ENCODE measurements around the gene GNA14. TPM values are rescaled to one million over a fixed set of nuclear protein-coding genes. Genes with fewer than 3 reads are reported as not detected.
A peak's percentile ranks its signal among the peaks of the same experiment; 100 is the strongest.

The GNA14 gene
- total RNA-seq, 1 experiment from 2014 or later = not detected

GRCh38 chr9:77516781-77517180 lies 131.3 kb downstream of the GNA14 start:
- CTCF ChIA-PET = no interaction called here
- Mint-ChIP-seq H3K27me3 (ENCODE audit: insufficient read depth, unreplicated experiment) (no peaks in the 10 kb centered on the region), H3K27ac (ENCODE audit: low read depth, unreplicated experiment) (no peak overlapping the region), H3K4me3 (ENCODE audit: unreplicated experiment) (no peak overlapping the region), H3K36me3 (ENCODE audit: insufficient read depth, unreplicated experiment) (no peaks in the 10 kb centered on the region), H3K4me1 (ENCODE audit: insufficient read depth, unreplicated experiment) (no peaks in the 10 kb centered on the region), H3K9me3 (ENCODE audit: unreplicated experiment) (no peaks in the 10 kb centered on the region)
- TF ChIP-seq CTCF (IDR thresholded peaks at IDR 0.05; ENCODE audit: unreplicated experiment) = no peak
- DNase-seq (ENCODE audit: unreplicated experiment) = no peak
- intact Hi-C loops (cut with micrococcal nuclease) = no loop called here
- BruUV-seq (replicated peaks) = no TSS peak
- POLR2A ChIA-PET = no interaction called here

GRCh38 chr9:77514886-77515711 lies 133.0 kb downstream of the GNA14 start:
- no peak overlapping the region for H3K4me3 Mint-ChIP-seq (ENCODE audit: unreplicated experiment)
- peak; percentile 25 for DNase-seq (ENCODE audit: unreplicated experiment)
- no peaks in the 10 kb centered on the region for H3K36me3 Mint-ChIP-seq (ENCODE audit: insufficient read depth, unreplicated experiment)
- intact Hi-C loops (cut with micrococcal nuclease) = no loop called here
- BruUV-seq (replicated peaks) = no TSS peak
- ChIA-PET CTCF (interaction anchor here (0.7 kb wide), 1 partner anchor 112 kb away, joined by 3 read pairs; no protein-coding TSS in a partner anchor), POLR2A (no interaction called here)
- no peaks in the 10 kb centered on the region for H3K4me1 Mint-ChIP-seq (ENCODE audit: insufficient read depth, unreplicated experiment)
- H3K27me3 Mint-ChIP-seq (ENCODE audit: insufficient read depth, unreplicated experiment) = no peaks in the 10 kb centered on the region
- no peak overlapping the region for H3K27ac Mint-ChIP-seq (ENCODE audit: low read depth, unreplicated experiment)
- H3K9me3 Mint-ChIP-seq (ENCODE audit: unreplicated experiment) = no peaks in the 10 kb centered on the region
- no peak for TF ChIP-seq CTCF (IDR thresholded peaks at IDR 0.05; ENCODE audit: unreplicated experiment)

- CTCF ChIA-PET = interaction anchor here (1.0 to 1.2 kb wide), 3 partner anchors 14 to 522 kb away, joined by 3 to 5 read pairs (median 3); no protein-coding TSS in a partner anchor
Observed at GRCh38 chr9:77513457-77513856, 134.7 kb downstream of the GNA14 start.

GRCh38 chr9:77512876-77513275 lies 135.2 kb downstream of the GNA14 start:
- peak; percentile 27 for DNase-seq (ENCODE audit: unreplicated experiment)
- no peaks in the 10 kb centered on the region for H3K4me1 Mint-ChIP-seq (ENCODE audit: insufficient read depth, unreplicated experiment)
- no peaks in the 10 kb centered on the region for H3K36me3 Mint-ChIP-seq (ENCODE audit: insufficient read depth, unreplicated experiment)
- no peak for TF ChIP-seq CTCF (IDR thresholded peaks at IDR 0.05; ENCODE audit: unreplicated experiment)
- ChIA-PET CTCF (interaction anchor here (1.0 to 1.1 kb wide), 2 partner anchors 15 to 523 kb away, joined by 3 to 5 read pairs; no protein-coding TSS in a partner anchor), POLR2A (no interaction called here)
- BruUV-seq (replicated peaks) = no TSS peak
- H3K27ac Mint-ChIP-seq (ENCODE audit: low read depth, unreplicated experiment) = no peak overlapping the region
- no peaks in the 10 kb centered on the region for H3K27me3 Mint-ChIP-seq (ENCODE audit: insufficient read depth, unreplicated experiment)
- no peak overlapping the region for H3K4me3 Mint-ChIP-seq (ENCODE audit: unreplicated experiment)
- intact Hi-C loops (cut with micrococcal nuclease) = no loop called here
- no peaks in the 10 kb centered on the region for H3K9me3 Mint-ChIP-seq (ENCODE audit: unreplicated experiment)

More at GRCh38 chr9:77513457-77513856, 134.7 kb downstream of the GNA14 start:
- Mint-ChIP-seq H3K9me3 (ENCODE audit: unreplicated experiment) (no peaks in the 10 kb centered on the region), H3K27me3 (ENCODE audit: insufficient read depth, unreplicated experiment) (no peaks in the 10 kb centered on the region), H3K36me3 (ENCODE audit: insufficient read depth, unreplicated experiment) (no peaks in the 10 kb centered on the region), H3K4me1 (ENCODE audit: insufficient read depth, unreplicated experiment) (no peaks in the 10 kb centered on the region), H3K27ac (ENCODE audit: low read depth, unreplicated experiment) (no peak overlapping the region), H3K4me3 (ENCODE audit: unreplicated experiment) (no peak overlapping the region)
- intact Hi-C loops (cut with micrococcal nuclease) = no loop called here
- no peak for DNase-seq (ENCODE audit: unreplicated experiment)
- POLR2A ChIA-PET = no interaction called here
- BruUV-seq (replicated peaks) = no TSS peak
- no peak for TF ChIP-seq CTCF (IDR thresholded peaks at IDR 0.05; ENCODE audit: unreplicated experiment)

All from MCF 10A (cell line).